A673 (cell line): ENCODE results near the gene LGALS3.

Experiments
- EZH2 ChIP-seq: fragments of 200-600 bp; sonication (generic); IDR thresholded peaks from 2 replicates; pipeline ENCODE4 v1.6.1; 2017; ENCODE audit warnings: borderline replicate concordance, low read depth, mild to moderate bottlenecking, mixed read lengths, antibody characterized with exemption, low read length; ENCODE audit not compliant: poor library complexity, severe bottlenecking
- TF ChIP-seq, protein P1 (sequence below): fragments of 300-800, 200-600 bp; sonication (generic); conservative IDR thresholded peaks from 2 replicates; pipeline ENCODE4 v1.5.1; 2017; ENCODE audit warnings: low read depth, mild to moderate bottlenecking, antibody characterized with exemption, low read length, moderate library complexity, mixed read lengths

DNA sequence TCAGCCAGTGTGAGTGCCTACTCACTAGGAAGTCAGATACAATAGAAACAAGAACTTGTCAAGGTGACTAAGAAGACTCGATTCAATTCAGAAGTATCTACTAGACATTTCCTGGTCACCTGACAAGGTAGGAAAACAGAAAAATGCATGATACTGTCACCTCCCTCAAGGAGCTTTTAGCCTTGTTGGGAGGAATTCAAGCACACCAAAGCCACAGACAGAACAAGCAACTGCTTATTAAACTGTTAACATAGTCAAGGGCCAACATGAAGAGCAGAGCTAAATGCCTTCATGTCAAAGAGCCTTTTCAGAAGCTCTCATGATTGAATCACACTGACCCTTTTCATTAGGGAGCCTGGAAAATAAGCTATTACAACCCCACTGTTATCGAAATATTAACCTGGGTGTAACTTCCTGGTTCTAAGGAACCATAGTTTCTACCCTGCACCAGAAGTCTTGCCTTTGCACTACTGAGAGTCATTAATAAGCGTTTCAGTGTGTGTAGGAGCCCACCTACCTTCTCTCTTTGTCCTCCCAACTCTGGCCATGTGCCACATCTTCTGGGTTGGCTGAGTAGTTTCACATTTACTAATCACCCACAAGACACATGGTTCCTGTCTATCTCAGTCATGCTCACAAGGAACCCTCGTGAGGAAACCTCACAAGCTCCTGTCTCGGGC lies 31.0 kb upstream of the LGALS3 start:
- no peak for TF ChIP-seq EZH2
- TF ChIP-seq, protein P1, sequence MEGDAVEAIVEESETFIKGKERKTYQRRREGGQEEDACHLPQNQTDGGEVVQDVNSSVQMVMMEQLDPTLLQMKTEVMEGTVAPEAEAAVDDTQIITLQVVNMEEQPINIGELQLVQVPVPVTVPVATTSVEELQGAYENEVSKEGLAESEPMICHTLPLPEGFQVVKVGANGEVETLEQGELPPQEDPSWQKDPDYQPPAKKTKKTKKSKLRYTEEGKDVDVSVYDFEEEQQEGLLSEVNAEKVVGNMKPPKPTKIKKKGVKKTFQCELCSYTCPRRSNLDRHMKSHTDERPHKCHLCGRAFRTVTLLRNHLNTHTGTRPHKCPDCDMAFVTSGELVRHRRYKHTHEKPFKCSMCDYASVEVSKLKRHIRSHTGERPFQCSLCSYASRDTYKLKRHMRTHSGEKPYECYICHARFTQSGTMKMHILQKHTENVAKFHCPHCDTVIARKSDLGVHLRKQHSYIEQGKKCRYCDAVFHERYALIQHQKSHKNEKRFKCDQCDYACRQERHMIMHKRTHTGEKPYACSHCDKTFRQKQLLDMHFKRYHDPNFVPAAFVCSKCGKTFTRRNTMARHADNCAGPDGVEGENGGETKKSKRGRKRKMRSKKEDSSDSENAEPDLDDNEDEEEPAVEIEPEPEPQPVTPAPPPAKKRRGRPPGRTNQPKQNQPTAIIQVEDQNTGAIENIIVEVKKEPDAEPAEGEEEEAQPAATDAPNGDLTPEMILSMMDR: no peak
